Kidney (tissue), 14 donors: ENCODE measurements around the gene KCNC3. TPM values are rescaled to one million over a fixed set of nuclear protein-coding genes. Genes with fewer than 3 reads are reported as not detected.

Source experiments
- DNase-seq, 5 donors: peaks; one replicate each; pipeline ENCODE4 v3.0.0-alpha.2; 2013 to 2020
- FAIRE-seq: peaks from 2 replicates; lab custom pipeline; 2012; peaks lifted over from hg19 to GRCh38; lab: Jason Lieb, UNC
- H3K27ac ChIP-seq, 2 donors: one replicate each; pipeline ENCODE4 v1.7.0; 2013; ENCODE audit warnings: low read depth in 2 of 2, low read length in 2 of 2, inconsistent platforms in 1 of 2
- H3K27me3 ChIP-seq: one replicate; pipeline ENCODE4 v1.7.1; 2013; ENCODE audit warnings: low read length, inconsistent platforms; ENCODE audit not compliant: control insufficient read depth, insufficient read depth
- H3K36me3 ChIP-seq, 3 donors: one replicate each; pipeline versions ENCODE4 v1.7.0 to v1.7.1; 2013; ENCODE audit warnings: low read length in 3 of 3, control low read depth in 1 of 3, inconsistent platforms in 1 of 3; ENCODE audit not compliant: insufficient read depth in 3 of 3, control insufficient read depth in 2 of 3
- H3K4me1 ChIP-seq, 3 donors: one replicate each; pipeline versions ENCODE4 v1.7.0 to v1.7.1; 2013; ENCODE audit warnings: low read length in 3 of 3, inconsistent platforms in 1 of 3, low read depth in 1 of 3; ENCODE audit not compliant: control insufficient read depth in 2 of 3, insufficient read depth in 2 of 3
- H3K4me3 ChIP-seq, 3 donors: one replicate each; pipeline versions ENCODE4 v1.7.0 to v1.8.1; 2013; ENCODE audit warnings: low read length in 3 of 3, control low read depth in 1 of 3, inconsistent platforms in 1 of 3
- H3K9ac ChIP-seq, 3 donors: one replicate each; pipeline versions ENCODE4 v1.7.0 to v1.7.1; 2013; ENCODE audit warnings: low read length in 3 of 3, control low read depth in 1 of 3, inconsistent platforms in 1 of 3
- H3K9me3 ChIP-seq, 3 donors: one replicate each; pipeline versions ENCODE4 v1.7.0 to v1.7.1; 2013; ENCODE audit warnings: low read length in 3 of 3, control low read depth in 1 of 3, inconsistent platforms in 1 of 3; ENCODE audit not compliant: control insufficient read depth in 2 of 3, insufficient read depth in 1 of 3
- intact Hi-C: fragments of 100-400 bp; cut with DNase I; formaldehyde crosslinking; loops from one replicate; pipeline ENCODE4 v1.11.1; 2022
- polyA plus RNA-seq: library from polyadenylated mRNA; stranded (reverse); fragments of 350-450 nt; fragmentation: Illumina TruSeq; extraction: RNeasy Lipid Tissue Mini Kit (QIAGEN cat#74804); gene quantifications from one replicate; pipeline ENCODE4 v1.2.3, GENCODE V29; 2014; ENCODE audit warnings: low read depth, low replicate concordance; ENCODE audit not compliant: insufficient read depth
- total RNA-seq: library from RNA; stranded (reverse); fragmentation: NEBNext Ultra II Directional; extraction: Animal tissue kit (Norgen Biotek cat#: 25700); gene quantifications from one replicate; pipeline ENCODE4 v1.2.1, GENCODE V29; 2021
- TF ChIP-seq, protein P1 (sequence below): IDR thresholded peaks from 3 replicates; pipeline ENCODE4 v1.5.1; 2012; ENCODE audit warnings: mild to moderate bottlenecking, moderate library complexity, borderline replicate concordance; ENCODE audit not compliant: insufficient read depth; ENCODE audit errors: extremely low read depth
- donor health status: control.
- donor health status: control.
- donor health status: control.
- donor health status: control.
- donor health status: control.
- donor health status: DM: yes; HTN: yes; CAD: no.
- donor health status: Normal renal cell carcinoma (clear cell type).

Gene KCNC3
- total and polyA plus RNA-seq, 2 donors from 2014 or later = 9.1 to 31.0 TPM

DNA sequence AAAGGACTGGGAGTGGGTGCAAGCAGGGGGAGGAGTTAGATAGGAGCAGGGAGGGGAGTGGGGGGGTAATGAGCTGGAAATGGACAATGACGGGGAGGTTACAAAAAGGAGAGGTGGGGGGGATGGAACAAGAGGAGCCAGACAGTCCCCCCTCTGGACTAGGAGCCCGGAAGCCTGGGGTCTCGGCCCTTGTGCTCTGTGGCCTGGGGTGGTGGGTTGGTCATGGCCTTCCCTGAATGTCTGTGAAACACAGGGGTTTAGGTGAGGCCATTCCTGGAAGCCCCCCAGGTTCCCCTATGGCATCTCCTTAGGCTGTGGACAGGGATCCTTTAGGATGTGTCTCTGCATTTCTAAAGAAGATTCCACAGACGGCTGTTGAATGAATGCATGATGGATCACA, 12.1 kb downstream of the KCNC3 start:
- Histone ChIP-seq H3K4me3 (no peak overlapping the region), H3K9me3 (no peaks in the 10 kb centered on the region), H3K27ac (no peak overlapping the region), H3K27me3 (peaks cover 10% of the 10 kb centered on the region), H3K36me3 (no peaks in the 10 kb centered on the region), H3K4me1 (no peaks in the 10 kb centered on the region), H3K9ac (no peak overlapping the region)
- TF ChIP-seq, protein P1, sequence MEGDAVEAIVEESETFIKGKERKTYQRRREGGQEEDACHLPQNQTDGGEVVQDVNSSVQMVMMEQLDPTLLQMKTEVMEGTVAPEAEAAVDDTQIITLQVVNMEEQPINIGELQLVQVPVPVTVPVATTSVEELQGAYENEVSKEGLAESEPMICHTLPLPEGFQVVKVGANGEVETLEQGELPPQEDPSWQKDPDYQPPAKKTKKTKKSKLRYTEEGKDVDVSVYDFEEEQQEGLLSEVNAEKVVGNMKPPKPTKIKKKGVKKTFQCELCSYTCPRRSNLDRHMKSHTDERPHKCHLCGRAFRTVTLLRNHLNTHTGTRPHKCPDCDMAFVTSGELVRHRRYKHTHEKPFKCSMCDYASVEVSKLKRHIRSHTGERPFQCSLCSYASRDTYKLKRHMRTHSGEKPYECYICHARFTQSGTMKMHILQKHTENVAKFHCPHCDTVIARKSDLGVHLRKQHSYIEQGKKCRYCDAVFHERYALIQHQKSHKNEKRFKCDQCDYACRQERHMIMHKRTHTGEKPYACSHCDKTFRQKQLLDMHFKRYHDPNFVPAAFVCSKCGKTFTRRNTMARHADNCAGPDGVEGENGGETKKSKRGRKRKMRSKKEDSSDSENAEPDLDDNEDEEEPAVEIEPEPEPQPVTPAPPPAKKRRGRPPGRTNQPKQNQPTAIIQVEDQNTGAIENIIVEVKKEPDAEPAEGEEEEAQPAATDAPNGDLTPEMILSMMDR = no peak
- FAIRE-seq (no peak), DNase-seq (peak in 1 of 5 donors; percentile 40)
- intact Hi-C loops = no loop called here

GRCh38 chr19:50315773-50316448, 13.3 kb downstream of the KCNC3 start:
- TF ChIP-seq, protein P1 = no peak
- Histone ChIP-seq H3K9ac (no peak overlapping the region), H3K4me1 (no peaks in the 10 kb centered on the region), H3K27ac (no peak overlapping the region), H3K9me3 (no peaks in the 10 kb centered on the region), H3K4me3 (no peak overlapping the region), H3K27me3 (peaks cover 10% of the 10 kb centered on the region), H3K36me3 (no peaks in the 10 kb centered on the region)
- FAIRE-seq = no peak
- intact Hi-C loops = no loop called here
- peak in 3 of 5 donors; percentile 40 to 77 (median 46) for DNase-seq

- H3K36me3 ChIP-seq = no peaks in the 10 kb centered on the region
- no peaks in the 10 kb centered on the region for H3K9me3 ChIP-seq
- no peaks in the 10 kb centered on the region for H3K4me1 ChIP-seq
- TF ChIP-seq, protein P1 = no peak
- intact Hi-C loops = no loop called here
- peak in 2 of 5 donors; percentile 62 to 64 for DNase-seq
- no peak overlapping the region for H3K27ac ChIP-seq
- H3K4me3 ChIP-seq = no peak overlapping the region
- no peak for FAIRE-seq
- peaks cover 10% of the 10 kb centered on the region for H3K27me3 ChIP-seq
- H3K9ac ChIP-seq = no peak overlapping the region
These were observed 14.2 kb downstream of the KCNC3 start for GRCh38 chr19:50314724-50315708.
